CD14-positive monocyte (primary cell): ENCODE data around the gene COL6A6. TPM values are rescaled to one million over a fixed set of nuclear protein-coding genes. Genes with fewer than 3 reads are reported as not detected.

Experiments
- DNase-seq, 3 donors: peaks; one replicate each; pipeline ENCODE4 v3.0.0-alpha.2; 2011 to 2022
- H2AFZ ChIP-seq: 2 replicates; pipeline ENCODE4 v1.6.0; 2012; ENCODE audit warnings: mild to moderate bottlenecking, low read depth, low read length, inconsistent platforms; ENCODE audit not compliant: insufficient read depth, poor library complexity, severe bottlenecking
- H3K27ac ChIP-seq, 2 donors: 1 replicate in 1 of 2; 2 replicates in 1 of 2; pipeline ENCODE4 v1.5.1; 2012 to 2013; ENCODE audit warnings: low read length in 2 of 2, control low read depth in 1 of 2, inconsistent platforms in 1 of 2, low read depth in 1 of 2, mild to moderate bottlenecking in 1 of 2
- H3K27me3 ChIP-seq, 2 donors: one replicate each; pipeline versions ENCODE4 v1.6.0 to v1.6.1; 2011 to 2013; ENCODE audit warnings: low read length in 2 of 2; ENCODE audit not compliant: control insufficient read depth in 2 of 2, insufficient read depth in 2 of 2
- H3K36me3 ChIP-seq, 2 donors: replicated peaks in 1 of 2; 1 replicate in 1 of 2; 2 replicates in 1 of 2; pipeline versions ENCODE4 v1.5.1 to v1.6.1; 2012 to 2013; ENCODE audit warnings: low read length in 2 of 2, control low read depth in 1 of 2, inconsistent platforms in 1 of 2, mild to moderate bottlenecking in 1 of 2; ENCODE audit not compliant: insufficient read depth in 2 of 2, control insufficient read depth in 1 of 2
- H3K4me1 ChIP-seq, 2 donors: 1 replicate in 1 of 2; 2 replicates in 1 of 2; pipeline versions ENCODE4 v1.5.1 to v1.6.1; 2012 to 2013; ENCODE audit warnings: low read length in 2 of 2, control low read depth in 1 of 2, inconsistent platforms in 1 of 2, mild to moderate bottlenecking in 1 of 2, moderate library complexity in 1 of 2; ENCODE audit not compliant: insufficient read depth in 2 of 2, control insufficient read depth in 1 of 2
- H3K4me2 ChIP-seq: replicated peaks from 2 replicates; pipeline ENCODE3; 2012; ENCODE audit warnings: low read length, moderate library complexity, mild to moderate bottlenecking; ENCODE audit not compliant: poor library complexity, severe bottlenecking; ENCODE audit errors: extremely low read depth
- H3K4me3 ChIP-seq, 3 experiments: fragments of 200-600 bp in 1 of 3; sonication (generic) in 1 of 3; replicated peaks in 1 of 3; 1 replicate in 2 of 3; 2 replicates in 1 of 3; pipeline ENCODE4 v1.5.1; 2011 to 2013; ENCODE audit warnings: low read length in 3 of 3, mild to moderate bottlenecking in 3 of 3, control low read depth in 2 of 3, low read depth in 2 of 3, inconsistent platforms in 1 of 3, moderate library complexity in 1 of 3
- H3K79me2 ChIP-seq: 2 replicates; pipeline ENCODE4 v1.6.0; 2012; ENCODE audit warnings: mild to moderate bottlenecking, control low read depth, inconsistent platforms, low read length, moderate library complexity; ENCODE audit not compliant: insufficient read depth
- H3K9ac ChIP-seq: 2 replicates; pipeline ENCODE4 v1.6.0; 2017; ENCODE audit warnings: low read length, mild to moderate bottlenecking; ENCODE audit not compliant: insufficient read depth, poor library complexity, severe bottlenecking
- H3K9me3 ChIP-seq, 2 donors: replicated peaks in 1 of 2; 1 replicate in 1 of 2; 2 replicates in 1 of 2; pipeline versions ENCODE4 v1.5.1 to v1.6.1; 2012 to 2013; ENCODE audit warnings: low read length in 2 of 2, control low read depth in 1 of 2; ENCODE audit not compliant: control insufficient read depth in 1 of 2, insufficient read depth in 1 of 2
- H4K20me1 ChIP-seq: 2 replicates; pipeline ENCODE4 v1.6.0; 2012; ENCODE audit warnings: mild to moderate bottlenecking, low read length, control low read depth, moderate library complexity; ENCODE audit not compliant: insufficient read depth
- H3K27ac Mint-ChIP-seq, 7 donors: one replicate each; pipeline ENCODE4 v1.8.0; 2020; ENCODE audit warnings: mild to moderate bottlenecking in 7 of 7, mixed read lengths in 7 of 7, moderate library complexity in 6 of 7, inconsistent platforms in 2 of 7
- H3K27me3 Mint-ChIP-seq, 3 donors: one replicate each; pipeline ENCODE4 v1.8.0; 2021 to 2022; ENCODE audit warnings: low read depth in 3 of 3, mild to moderate bottlenecking in 3 of 3, mixed read lengths in 3 of 3, moderate library complexity in 3 of 3, inconsistent platforms in 1 of 3
- H3K36me3 Mint-ChIP-seq, 2 donors: one replicate each; pipeline ENCODE4 v1.8.0; 2020; ENCODE audit warnings: mixed read lengths in 2 of 2, inconsistent platforms in 1 of 2, mild to moderate bottlenecking in 1 of 2
- H3K4me1 Mint-ChIP-seq: one replicate; pipeline ENCODE4 v1.8.0; 2020; ENCODE audit warnings: mild to moderate bottlenecking, mixed read lengths
- H3K4me3 Mint-ChIP-seq, 2 donors: one replicate each; pipeline ENCODE4 v1.8.0; 2020; ENCODE audit warnings: mild to moderate bottlenecking in 2 of 2, mixed read lengths in 2 of 2, moderate library complexity in 1 of 2
- H3K9me3 Mint-ChIP-seq, 7 donors: one replicate each; pipeline ENCODE4 v1.8.0; 2020 to 2022; ENCODE audit warnings: mixed read lengths in 7 of 7, mild to moderate bottlenecking in 6 of 7, moderate library complexity in 6 of 7, inconsistent platforms in 2 of 7
- WGBS: methylation state at CpG from one replicate; pipeline ENCODE4 v1.1.5; 2013; ENCODE audit warnings: missing lambda C conversion rate; ENCODE audit not compliant: insufficient coverage; 5-methylcytosine and 5-hydroxymethylcytosine counted together
- intact Hi-C, 2 donors: fragments of 100-400 bp; cut with micrococcal nuclease; formaldehyde crosslinking; loops; one replicate each; pipeline versions ENCODE4 v1.15.0 to v1.15.1; 2023
- polyA plus RNA-seq, 3 donors: library from polyadenylated mRNA; depleted of rRNA in 1 of 3; unstranded in 2 of 3; stranded (reverse) in 1 of 3; fragments of 300-500 nt in 2 of 3; fragments of >200 nt in 1 of 3; fragmentation: Illumina TruSeq in 2 of 3; gene quantifications; 1 replicate in 2 of 3; 2 replicates in 1 of 3; pipeline ENCODE4 v1.2.3, GENCODE V29; 2012 to 2021
- TF ChIP-seq, protein P1 (sequence below): fragments of 200-600 bp; IDR thresholded peaks from one replicate; pipeline ENCODE4 v1.8.0; 2022; ENCODE audit warnings: antibody characterized with exemption, mild to moderate bottlenecking

The COL6A6 gene
- polyA plus RNA-seq, 3 donors = not detected

DNA sequence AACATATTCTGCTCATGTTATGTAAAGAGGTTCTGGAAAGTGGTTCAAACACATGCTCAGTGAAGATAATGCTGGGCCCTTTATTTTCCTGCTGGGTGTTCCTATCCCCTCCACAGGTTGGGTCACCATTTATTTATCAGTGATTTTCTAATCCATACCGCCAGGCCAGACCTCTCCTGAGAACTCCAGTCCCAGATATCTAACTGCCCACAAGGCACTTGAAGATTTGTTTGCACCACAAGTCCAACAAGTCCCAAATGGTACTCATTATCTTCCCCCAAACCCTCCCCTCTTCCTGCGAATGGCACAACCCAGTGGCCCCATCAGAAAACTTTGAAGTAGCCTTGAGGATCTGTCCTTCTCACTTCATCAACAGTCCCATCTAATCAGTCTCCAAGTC, 5.4 kb downstream of the COL6A6 start:
- Histone ChIP-seq H3K36me3 (no peaks in the 10 kb centered on the region), H3K9me3 (no peaks in the 10 kb centered on the region), H3K27ac (no peak overlapping the region), H3K4me3 (no peak overlapping the region), H3K4me1 (no peaks in the 10 kb centered on the region), H3K27me3 (peaks cover 7 to 10% of the 10 kb centered on the region in 2 donors), H3K9ac (no peak overlapping the region), H3K79me2 (no peaks in the 10 kb centered on the region), H3K4me2 (no peak overlapping the region), H2AFZ (no peak overlapping the region), H4K20me1 (no peaks in the 10 kb centered on the region)
- Mint-ChIP-seq H3K36me3 (no peaks in the 10 kb centered on the region), H3K9me3 (peaks cover 0 to 1% (median 0%) of the 10 kb centered on the region in 7 donors), H3K4me3 (no peak overlapping the region), H3K27me3 (peaks cover 11 to 16% (median 12%) of the 10 kb centered on the region in 3 donors), H3K27ac (peak overlapping the region in 1 of 7 donors; percentile 1), H3K4me1 (no peaks in the 10 kb centered on the region)
- 100% methylated on average over 2 of the region's 2 CpGs for WGBS
- TF ChIP-seq, protein P1, sequence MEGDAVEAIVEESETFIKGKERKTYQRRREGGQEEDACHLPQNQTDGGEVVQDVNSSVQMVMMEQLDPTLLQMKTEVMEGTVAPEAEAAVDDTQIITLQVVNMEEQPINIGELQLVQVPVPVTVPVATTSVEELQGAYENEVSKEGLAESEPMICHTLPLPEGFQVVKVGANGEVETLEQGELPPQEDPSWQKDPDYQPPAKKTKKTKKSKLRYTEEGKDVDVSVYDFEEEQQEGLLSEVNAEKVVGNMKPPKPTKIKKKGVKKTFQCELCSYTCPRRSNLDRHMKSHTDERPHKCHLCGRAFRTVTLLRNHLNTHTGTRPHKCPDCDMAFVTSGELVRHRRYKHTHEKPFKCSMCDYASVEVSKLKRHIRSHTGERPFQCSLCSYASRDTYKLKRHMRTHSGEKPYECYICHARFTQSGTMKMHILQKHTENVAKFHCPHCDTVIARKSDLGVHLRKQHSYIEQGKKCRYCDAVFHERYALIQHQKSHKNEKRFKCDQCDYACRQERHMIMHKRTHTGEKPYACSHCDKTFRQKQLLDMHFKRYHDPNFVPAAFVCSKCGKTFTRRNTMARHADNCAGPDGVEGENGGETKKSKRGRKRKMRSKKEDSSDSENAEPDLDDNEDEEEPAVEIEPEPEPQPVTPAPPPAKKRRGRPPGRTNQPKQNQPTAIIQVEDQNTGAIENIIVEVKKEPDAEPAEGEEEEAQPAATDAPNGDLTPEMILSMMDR = no peak
- intact Hi-C loops = no loop called here
- no peak for DNase-seq

DNA sequence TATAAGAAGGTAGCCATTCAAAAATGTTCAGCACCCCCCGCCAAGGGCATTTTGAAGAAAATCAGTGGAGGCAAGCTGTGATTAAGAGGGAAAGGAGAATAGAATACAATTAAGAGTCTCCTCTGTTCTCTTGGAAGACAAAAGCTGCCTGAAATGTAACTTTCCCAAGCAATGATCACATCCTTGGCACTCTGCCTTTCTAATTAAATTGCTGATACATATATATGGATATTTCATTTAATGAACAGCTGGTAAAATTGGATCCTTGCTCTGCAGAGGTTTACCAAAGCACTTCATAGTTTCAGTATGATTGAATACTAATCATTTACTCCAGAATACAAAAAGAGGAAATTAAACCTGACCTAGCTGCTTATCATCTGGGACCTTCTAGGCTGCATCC, 10.4 kb downstream of the COL6A6 start:
- Histone ChIP-seq H2AFZ (no peak overlapping the region), H4K20me1 (no peaks in the 10 kb centered on the region), H3K9ac (no peak overlapping the region), H3K27ac (no peak overlapping the region), H3K4me3 (no peak overlapping the region), H3K9me3 (no peaks in the 10 kb centered on the region), H3K4me2 (no peak overlapping the region), H3K27me3 (no peaks in the 10 kb centered on the region), H3K36me3 (no peaks in the 10 kb centered on the region), H3K79me2 (no peaks in the 10 kb centered on the region), H3K4me1 (no peaks in the 10 kb centered on the region)
- no peak overlapping the region for H3K27ac Mint-ChIP-seq
- peaks cover 3 to 5% (median 5%) of the 10 kb centered on the region in 3 donors for H3K27me3 Mint-ChIP-seq
- no peak for DNase-seq
- TF ChIP-seq, protein P1 = no peak
- no peaks in the 10 kb centered on the region for H3K4me1 Mint-ChIP-seq
- intact Hi-C loops = no loop called here
- H3K9me3 Mint-ChIP-seq = peaks cover 0 to 1% (median 0%) of the 10 kb centered on the region in 7 donors
- H3K4me3 Mint-ChIP-seq = no peak overlapping the region
- no CpG with 5 or more reads among the region's 1 CpG for WGBS
- H3K36me3 Mint-ChIP-seq = no peaks in the 10 kb centered on the region
